IMR-90 (cell line): Measurements from ENCODE around the gene SAA1. TPM values are rescaled to one million over a fixed set of nuclear protein-coding genes. Genes with fewer than 3 reads are reported as not detected.

ENCODE experiments used
- ATAC-seq: fragments of 200-7000 bp; cut with Tn5 transposase; 2 replicates; pipeline ENCODE4 v1.9.1; 2020; ENCODE audit warnings: low read depth, mild to moderate bottlenecking, moderate library complexity
- BruUV-seq: library from RNA; stranded (reverse); fragments of 400-500 nt; replicated peaks from 2 replicates; lab custom pipeline; 2021; lab: Mats Ljungman, UMichigan
- CTCF ChIA-PET: fragments of 300-600 bp; formaldehyde crosslinking; extraction: SDS; loops from one replicate; lab custom pipeline; 2021; ENCODE audit warnings: antibody characterized with exemption; lab: Yijun Ruan, JAX
- POLR2A ChIA-PET: fragments of 300-600 bp; sonication (Branson Sonifier 250); formaldehyde crosslinking; loops from one replicate; lab custom pipeline; 2022; ENCODE audit warnings: antibody characterized with exemption; ENCODE audit not compliant: unreplicated experiment; lab: Charles Lee
- DNase-seq: peaks from one replicate; pipeline ENCODE4 v3.0.0; 2013
- H2AFZ ChIP-seq: replicated peaks from 2 replicates; pipeline ENCODE3; 2013; ENCODE audit warnings: low read length, mild to moderate bottlenecking; ENCODE audit not compliant: poor library complexity
- H2AK5ac ChIP-seq: 2 replicates; pipeline ENCODE4 v1.6.1; 2013; ENCODE audit warnings: low read depth, low read length, inconsistent platforms
- H2AK9ac ChIP-seq: replicated peaks from 2 replicates; pipeline ENCODE3; 2013; ENCODE audit warnings: mild to moderate bottlenecking, low read depth, low read length, moderate library complexity; ENCODE audit not compliant: poor library complexity
- H2BK120ac ChIP-seq: 2 replicates; pipeline ENCODE4 v1.6.1; 2013; ENCODE audit warnings: low read depth, low read length, inconsistent platforms
- H2BK15ac ChIP-seq: 3 replicates; pipeline ENCODE4 v1.6.1; 2013; ENCODE audit warnings: low read depth, low read length, inconsistent platforms
- H2BK20ac ChIP-seq: 2 replicates; pipeline ENCODE4 v1.6.1; 2013; ENCODE audit warnings: low read depth, mild to moderate bottlenecking, inconsistent platforms, low read length, moderate library complexity
- H2BK5ac ChIP-seq: 2 replicates; pipeline ENCODE4 v1.6.1; 2013; ENCODE audit warnings: mild to moderate bottlenecking, low read depth, low read length, inconsistent platforms; ENCODE audit not compliant: poor library complexity, severe bottlenecking
- H3K14ac ChIP-seq: replicated peaks from 2 replicates; pipeline ENCODE4 v1.6.1; 2013; ENCODE audit warnings: low read depth, low read length, inconsistent platforms
- H3K18ac ChIP-seq: 2 replicates; pipeline ENCODE4 v1.6.1; 2013; ENCODE audit warnings: low read depth, low read length, control low read depth
- H3K23ac ChIP-seq: 2 replicates; pipeline ENCODE4 v1.6.1; 2013; ENCODE audit warnings: low read depth, low read length, inconsistent platforms
- H3K27ac ChIP-seq: 2 replicates; pipeline ENCODE4 v1.5.1; 2013; ENCODE audit warnings: mild to moderate bottlenecking, control low read depth, low read length; ENCODE audit not compliant: insufficient read depth
- H3K27me3 ChIP-seq: 2 replicates; pipeline ENCODE4 v1.6.1; 2013; ENCODE audit warnings: low read length; ENCODE audit not compliant: control insufficient read depth, insufficient read depth
- H3K36me3 ChIP-seq: 2 replicates; pipeline ENCODE4 v1.6.1; 2013; ENCODE audit warnings: low read length, mixed read lengths; ENCODE audit not compliant: control insufficient read depth, insufficient read depth
- H3K4ac ChIP-seq: 2 replicates; pipeline ENCODE4 v1.6.1; 2013; ENCODE audit warnings: low read depth, low read length, inconsistent platforms
- H3K4me1 ChIP-seq: 2 replicates; pipeline ENCODE4 v1.6.1; 2013; ENCODE audit warnings: low read length, mixed read lengths; ENCODE audit not compliant: control insufficient read depth, insufficient read depth
- H3K4me2 ChIP-seq: 2 replicates; pipeline ENCODE4 v1.6.1; 2013; ENCODE audit warnings: low read depth, mild to moderate bottlenecking, control low read depth, low read length, moderate library complexity
- H3K4me3 ChIP-seq: 2 replicates; pipeline ENCODE4 v1.5.1; 2013; ENCODE audit warnings: low read depth, mild to moderate bottlenecking, control low read depth, low read length, moderate library complexity; ENCODE audit not compliant: insufficient read depth
- H3K56ac ChIP-seq: 2 replicates; pipeline ENCODE4 v1.6.1; 2013; ENCODE audit warnings: low read length, inconsistent platforms; ENCODE audit not compliant: insufficient read depth; ENCODE audit errors: extremely low read depth
- H3K79me1 ChIP-seq, 2 experiments: 2 replicates each; pipeline ENCODE4 v1.6.1; 2013; ENCODE audit warnings: low read length in 2 of 2, inconsistent platforms in 1 of 2, low read depth in 1 of 2
- H3K9ac ChIP-seq: 2 replicates; pipeline ENCODE4 v1.6.1; 2013; ENCODE audit warnings: low read depth, low read length, control low read depth
- H3K9me1 ChIP-seq: 2 replicates; pipeline ENCODE4 v1.6.1; 2013; ENCODE audit warnings: low read length, inconsistent platforms; ENCODE audit not compliant: insufficient read depth
- H3K9me3 ChIP-seq: 2 replicates; pipeline ENCODE4 v1.6.1; 2013; ENCODE audit warnings: low read length; ENCODE audit not compliant: control insufficient read depth, insufficient read depth
- H4K20me1 ChIP-seq: 2 replicates; pipeline ENCODE4 v1.6.1; 2013; ENCODE audit warnings: low read length, inconsistent platforms; ENCODE audit not compliant: insufficient read depth
- H4K5ac ChIP-seq: 2 replicates; pipeline ENCODE4 v1.6.1; 2013; ENCODE audit warnings: mild to moderate bottlenecking, low read depth, low read length, control low read depth
- H4K8ac ChIP-seq, 2 experiments: 2 replicates each; pipeline ENCODE4 v1.6.1; 2013; ENCODE audit warnings: low read depth in 2 of 2, low read length in 2 of 2, control low read depth in 1 of 2, inconsistent platforms in 1 of 2
- H4K91ac ChIP-seq: 2 replicates; pipeline ENCODE4 v1.6.1; 2013; ENCODE audit warnings: low read depth, low read length, inconsistent platforms; ENCODE audit not compliant: insufficient read depth
- BHLHE40 ChIP-seq: fragments of 150-350 bp; IDR thresholded peaks from 2 replicates; pipeline ENCODE4 v1.6.1; 2016; ENCODE audit warnings: mild to moderate bottlenecking, low read depth, low read length
- CEBPB ChIP-seq: IDR thresholded peaks from 2 replicates; pipeline ENCODE4 v1.6.1; 2012; ENCODE audit warnings: low read depth, low read length, improper control_type of control experiment
- CHD1 ChIP-seq: IDR thresholded peaks from 2 replicates; pipeline ENCODE4 v1.6.1; 2012; ENCODE audit warnings: low read depth, low read length, improper control_type of control experiment
- FOS ChIP-seq: fragments of 150-350 bp; IDR thresholded peaks from 2 replicates; pipeline ENCODE4 v1.6.1; 2016; ENCODE audit warnings: low read depth, low read length
- MAFK ChIP-seq: IDR thresholded peaks from 2 replicates; pipeline ENCODE4 v1.6.1; 2012; ENCODE audit warnings: low read depth, low read length, improper control_type of control experiment
- MAZ ChIP-seq: IDR thresholded peaks from 2 replicates; pipeline ENCODE4 v1.6.1; 2012; ENCODE audit warnings: low read depth, mild to moderate bottlenecking, low read length, improper control_type of control experiment, moderate library complexity, borderline replicate concordance
- MXI1 ChIP-seq: IDR thresholded peaks from 2 replicates; pipeline ENCODE4 v1.6.1; 2012; ENCODE audit warnings: low read depth, mild to moderate bottlenecking, low read length, moderate library complexity, borderline replicate concordance
- NFE2L2 ChIP-seq: fragments of 150-350 bp; IDR thresholded peaks from 2 replicates; pipeline ENCODE4 v1.6.1; 2016; ENCODE audit warnings: low read depth, mild to moderate bottlenecking, low read length
- POLR2A ChIP-seq: IDR thresholded peaks from 2 replicates; pipeline ENCODE4 v1.6.1; 2012; ENCODE audit warnings: mild to moderate bottlenecking, low read depth, low read length
- RAD21 ChIP-seq: IDR thresholded peaks from 2 replicates; pipeline ENCODE4 v1.6.1; 2012; ENCODE audit warnings: low read length, improper control_type of control experiment
- RCOR1 ChIP-seq: IDR thresholded peaks from 2 replicates; pipeline ENCODE4 v1.6.1; 2012; ENCODE audit warnings: mild to moderate bottlenecking, low read length, improper control_type of control experiment; ENCODE audit not compliant: insufficient replicate concordance
- RFX5 ChIP-seq: IDR thresholded peaks from 2 replicates; pipeline ENCODE4 v1.8.0; 2012; ENCODE audit warnings: low read depth, mild to moderate bottlenecking, low read length, moderate library complexity
- SMC3 ChIP-seq: fragments of 150-350 bp; IDR thresholded peaks from 2 replicates; pipeline ENCODE4 v1.6.1; 2016; ENCODE audit warnings: low read depth, mild to moderate bottlenecking, antibody characterized with exemption, low read length, moderate library complexity
- USF2 ChIP-seq: fragments of 150-350 bp; IDR thresholded peaks from 2 replicates; pipeline ENCODE4 v1.6.1; 2017; ENCODE audit warnings: mild to moderate bottlenecking, antibody characterized with exemption, low read length, low read depth
- WGBS, 2 experiments: methylation state at CpG; one replicate each; pipeline versions ENCODE4 v1.1.5 to v1.1.7; 2013; ENCODE audit warnings: missing lambda C conversion rate in 2 of 2; ENCODE audit not compliant: insufficient read length in 1 of 2; ENCODE audit errors: extremely low coverage in 2 of 2; 5-methylcytosine and 5-hydroxymethylcytosine counted together
- dilution Hi-C: fragments of 300-500 bp; cut with HindIII; formaldehyde crosslinking; loops from one replicate; pipeline ENCODE4 v1.14.3; 2018; ENCODE audit warnings: low sequenced_read_pairs; ENCODE audit not compliant: unreplicated experiment
- in situ Hi-C: fragments of 300-500 bp; cut with MboI; formaldehyde crosslinking; loops from 3 replicates; pipeline ENCODE4 v1.14.3; 2019; ENCODE audit warnings: low sequenced_read_pairs, inconsistent platforms, mixed read lengths
- intact Hi-C: fragments of 100-400 bp; cut with micrococcal nuclease; formaldehyde crosslinking; loops from 2 replicates; pipeline ENCODE4 v1.10.0; 2022
- polyA plus RNA-seq, 3 experiments: library from polyadenylated mRNA; depleted of rRNA; stranded (reverse); fragments of >200 nt; gene quantifications; 2 replicates each; pipeline ENCODE4 v1.2.3, GENCODE V29; 2012; ENCODE audit warnings: low replicate concordance in 1 of 3
- total RNA-seq: library from RNA; depleted of rRNA; stranded (reverse); fragments of >200 nt; gene quantifications from 2 replicates; pipeline ENCODE4 v1.2.3, GENCODE V29; 2012
- TF ChIP-seq, protein P1 (sequence below): conservative IDR thresholded peaks from 2 replicates; pipeline ENCODE4 v1.5.1; 2012; ENCODE audit warnings: mild to moderate bottlenecking, low read depth, low read length, improper control_type of control experiment
- TF ChIP-seq, protein P2 (sequence below): fragments of 150-350 bp; IDR thresholded peaks from 2 replicates; pipeline ENCODE4 v1.6.1; 2016; ENCODE audit warnings: low read depth, mild to moderate bottlenecking, low read length, moderate library complexity, borderline replicate concordance

Gene SAA1
- total and polyA plus RNA-seq, 2 of the 4 experiments (the other 2 are of a cell fraction), result not detected

DNA sequence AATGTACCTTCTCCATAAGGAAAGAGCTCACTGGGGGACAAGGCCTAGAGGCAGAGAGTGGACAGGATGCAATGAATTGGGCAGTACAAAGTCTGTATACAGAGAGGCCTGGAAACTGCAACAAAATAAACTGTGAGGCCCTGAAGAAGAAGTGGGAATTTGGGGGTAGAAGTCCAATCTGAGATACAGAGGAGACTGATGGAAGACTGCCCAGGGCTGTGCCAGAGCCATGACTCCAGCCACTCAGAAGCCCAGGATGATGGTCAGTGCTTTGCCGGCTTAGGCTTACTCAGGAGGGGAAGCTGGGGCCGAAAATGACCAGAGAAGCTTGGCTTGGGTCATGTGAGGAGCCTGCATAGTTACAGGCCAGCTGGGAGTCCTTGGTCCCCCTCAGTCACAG, 35.2 kb upstream of the SAA1 start:
- H3K27ac ChIP-seq, result no peak overlapping the region
- H3K18ac ChIP-seq, result no peak overlapping the region
- no peaks in the 10 kb centered on the region for H4K20me1 ChIP-seq
- H2BK120ac ChIP-seq, result no peak overlapping the region
- H3K23ac ChIP-seq, result no peak overlapping the region
- H3K9me1 ChIP-seq, result no peaks in the 10 kb centered on the region
- no peak overlapping the region for H3K9ac ChIP-seq
- no peak overlapping the region for H3K4me3 ChIP-seq
- BruUV-seq, result no TSS peak
- intact Hi-C loops (no loop called here), dilution Hi-C loops (no loop called here), in situ Hi-C loops (no loop called here)
- ChIA-PET POLR2A (interaction anchor here (0.6 kb wide), 1 partner anchor 328 kb away, joined by 3 read pairs; no protein-coding TSS in a partner anchor), CTCF (no interaction called here)
- no peak overlapping the region for H4K8ac ChIP-seq
- H2BK20ac ChIP-seq, result no peak overlapping the region
- H3K4ac ChIP-seq, result no peak overlapping the region
- H3K14ac ChIP-seq, result no peak overlapping the region
- no peak overlapping the region for H2AK9ac ChIP-seq
- no peak overlapping the region for H3K56ac ChIP-seq
- no peak overlapping the region for H2AK5ac ChIP-seq
- H2BK5ac ChIP-seq, result no peak overlapping the region
- H2AFZ ChIP-seq, result no peak overlapping the region
- H3K4me2 ChIP-seq, result no peak overlapping the region
- H3K4me1 ChIP-seq, result no peaks in the 10 kb centered on the region
- H4K91ac ChIP-seq, result no peak overlapping the region
- H3K79me1 ChIP-seq, result no peaks in the 10 kb centered on the region
- TF ChIP-seq RCOR1, result no peak
- TF ChIP-seq SMC3, result no peak
- no peak for TF ChIP-seq POLR2A
- TF ChIP-seq FOS, result no peak
- no peak for TF ChIP-seq CHD1
- TF ChIP-seq, protein P1, sequence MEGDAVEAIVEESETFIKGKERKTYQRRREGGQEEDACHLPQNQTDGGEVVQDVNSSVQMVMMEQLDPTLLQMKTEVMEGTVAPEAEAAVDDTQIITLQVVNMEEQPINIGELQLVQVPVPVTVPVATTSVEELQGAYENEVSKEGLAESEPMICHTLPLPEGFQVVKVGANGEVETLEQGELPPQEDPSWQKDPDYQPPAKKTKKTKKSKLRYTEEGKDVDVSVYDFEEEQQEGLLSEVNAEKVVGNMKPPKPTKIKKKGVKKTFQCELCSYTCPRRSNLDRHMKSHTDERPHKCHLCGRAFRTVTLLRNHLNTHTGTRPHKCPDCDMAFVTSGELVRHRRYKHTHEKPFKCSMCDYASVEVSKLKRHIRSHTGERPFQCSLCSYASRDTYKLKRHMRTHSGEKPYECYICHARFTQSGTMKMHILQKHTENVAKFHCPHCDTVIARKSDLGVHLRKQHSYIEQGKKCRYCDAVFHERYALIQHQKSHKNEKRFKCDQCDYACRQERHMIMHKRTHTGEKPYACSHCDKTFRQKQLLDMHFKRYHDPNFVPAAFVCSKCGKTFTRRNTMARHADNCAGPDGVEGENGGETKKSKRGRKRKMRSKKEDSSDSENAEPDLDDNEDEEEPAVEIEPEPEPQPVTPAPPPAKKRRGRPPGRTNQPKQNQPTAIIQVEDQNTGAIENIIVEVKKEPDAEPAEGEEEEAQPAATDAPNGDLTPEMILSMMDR, result no peak
- TF ChIP-seq MAZ, result no peak
- no peak for TF ChIP-seq RAD21
- TF ChIP-seq MXI1, result no peak
- no peak for TF ChIP-seq MAFK
- TF ChIP-seq, protein P2, sequence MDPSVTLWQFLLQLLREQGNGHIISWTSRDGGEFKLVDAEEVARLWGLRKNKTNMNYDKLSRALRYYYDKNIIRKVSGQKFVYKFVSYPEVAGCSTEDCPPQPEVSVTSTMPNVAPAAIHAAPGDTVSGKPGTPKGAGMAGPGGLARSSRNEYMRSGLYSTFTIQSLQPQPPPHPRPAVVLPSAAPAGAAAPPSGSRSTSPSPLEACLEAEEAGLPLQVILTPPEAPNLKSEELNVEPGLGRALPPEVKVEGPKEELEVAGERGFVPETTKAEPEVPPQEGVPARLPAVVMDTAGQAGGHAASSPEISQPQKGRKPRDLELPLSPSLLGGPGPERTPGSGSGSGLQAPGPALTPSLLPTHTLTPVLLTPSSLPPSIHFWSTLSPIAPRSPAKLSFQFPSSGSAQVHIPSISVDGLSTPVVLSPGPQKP, result no peak
- no peak for TF ChIP-seq CEBPB
- TF ChIP-seq BHLHE40, result no peak
- no peak for TF ChIP-seq USF2
- TF ChIP-seq RFX5, result no peak
- no peak for TF ChIP-seq NFE2L2
- H3K27me3 ChIP-seq, result peaks cover 3% of the 10 kb centered on the region
- no peak overlapping the region for H2BK15ac ChIP-seq
- H4K5ac ChIP-seq, result no peak overlapping the region
- ATAC-seq, result no peak
- H3K36me3 ChIP-seq, result no peaks in the 10 kb centered on the region
- no peaks in the 10 kb centered on the region for H3K9me3 ChIP-seq
- no peak for DNase-seq
- 40% methylated on average over 1 of the region's 2 CpGs; no CpG with 5 or more reads in 1 of the 2 experiments for WGBS, 2 experiments
